Natural killer cell (primary cell): ENCODE data around the gene COL5A3. TPM values are rescaled to one million over a fixed set of nuclear protein-coding genes. Genes with fewer than 3 reads are reported as not detected.

Experiments
- ATAC-seq, 3 donors: fragments of 150-1000 bp in 2 of 3; fragments of 200-7000 bp in 1 of 3; cut with Tn5 transposase; 1 replicate in 1 of 3; 2 replicates in 2 of 3; pipeline ENCODE4 v1.10.0; 2021; ENCODE audit warnings: mild to moderate bottlenecking in 2 of 3, moderate library complexity in 2 of 3
- DNase-seq, 2 donors: peaks; one replicate each; pipeline versions ENCODE4 v3.0.0 to v3.0.0-alpha.2; 2013 to 2021; ENCODE audit warnings: mixed read lengths in 1 of 2
- H3K27ac ChIP-seq: one replicate; pipeline ENCODE4 v1.5.1; 2013; ENCODE audit warnings: mild to moderate bottlenecking, low read length
- H3K27me3 ChIP-seq: one replicate; pipeline ENCODE4 v1.6.1; 2013; ENCODE audit warnings: low read length; ENCODE audit not compliant: control insufficient read depth, insufficient read depth
- H3K36me3 ChIP-seq: one replicate; pipeline ENCODE4 v1.6.1; 2013; ENCODE audit warnings: low read length; ENCODE audit not compliant: control insufficient read depth, insufficient read depth
- H3K4me1 ChIP-seq: one replicate; pipeline ENCODE4 v1.6.1; 2013; ENCODE audit warnings: low read length; ENCODE audit not compliant: control insufficient read depth, insufficient read depth
- H3K4me3 ChIP-seq: one replicate; pipeline ENCODE4 v1.5.1; 2013; ENCODE audit warnings: low read length
- H3K9me3 ChIP-seq: one replicate; pipeline ENCODE4 v1.6.1; 2013; ENCODE audit warnings: low read length; ENCODE audit not compliant: control insufficient read depth, insufficient read depth
- H3K27ac Mint-ChIP-seq, 2 donors: one replicate each; pipeline ENCODE4 v1.8.0; 2022; ENCODE audit warnings: mild to moderate bottlenecking in 2 of 2, mixed read lengths in 2 of 2, moderate library complexity in 1 of 2
- H3K27me3 Mint-ChIP-seq, 2 donors: one replicate each; pipeline ENCODE4 v1.8.0; 2022; ENCODE audit warnings: low read depth in 2 of 2, mixed read lengths in 2 of 2
- H3K36me3 Mint-ChIP-seq: one replicate; pipeline ENCODE4 v1.8.0; 2022; ENCODE audit warnings: mixed read lengths
- H3K4me1 Mint-ChIP-seq, 2 donors: one replicate each; pipeline ENCODE4 v1.8.0; 2022; ENCODE audit warnings: mixed read lengths in 2 of 2
- H3K4me3 Mint-ChIP-seq: one replicate; pipeline ENCODE4 v1.8.0; 2022; ENCODE audit warnings: mild to moderate bottlenecking, moderate library complexity, mixed read lengths
- H3K9me3 Mint-ChIP-seq, 2 donors: one replicate each; pipeline ENCODE4 v1.8.0; 2022; ENCODE audit warnings: mixed read lengths in 2 of 2
- WGBS: methylation state at CpG from one replicate; pipeline ENCODE4 v1.1.7; 2013; ENCODE audit warnings: missing lambda C conversion rate; ENCODE audit not compliant: insufficient coverage; 5-methylcytosine and 5-hydroxymethylcytosine counted together
- intact Hi-C: fragments of 100-400 bp; cut with micrococcal nuclease; formaldehyde crosslinking; loops from one replicate; pipeline ENCODE4 v1.14.2; 2022
- total RNA-seq, 4 donors: library from RNA; stranded (reverse); fragments of 120-200 nt in 1 of 4; gene quantifications; one replicate each; pipeline versions ENCODE4 v1.2.3 to v1.2.4, GENCODE V29; 2013 to 2022
- TF ChIP-seq, protein P1 (sequence below): fragments of 200-600 bp; IDR thresholded peaks from one replicate; pipeline ENCODE4 v1.8.0; 2022; ENCODE audit warnings: antibody characterized with exemption

Gene COL5A3
- total RNA-seq, 3 donors from 2014 or later (not counting 1 experiment from before 2014, with no cell fraction given) = 0.33 to 6.6 (median 0.63) TPM

DNA sequence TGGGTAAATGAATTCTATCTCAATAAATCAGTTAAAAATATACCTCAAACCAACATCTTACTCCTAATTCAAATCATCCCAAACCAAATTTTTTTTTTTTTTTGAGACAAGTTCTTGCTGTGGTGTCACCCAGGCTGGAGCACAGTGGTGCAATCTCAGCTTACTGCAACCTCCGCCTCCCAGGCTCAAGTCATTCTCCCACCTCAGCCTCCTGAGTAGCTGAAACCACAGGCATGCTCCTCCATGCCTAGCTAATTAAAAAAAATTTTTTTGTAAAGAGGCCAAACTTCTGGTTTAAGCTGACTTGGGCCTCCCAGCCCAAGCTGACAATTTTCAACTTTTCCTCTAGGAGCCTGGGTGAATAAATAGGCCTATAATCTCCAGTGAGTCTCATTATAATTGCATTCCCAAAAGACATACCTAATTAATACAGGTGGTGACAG, 51.9 kb downstream of the COL5A3 start:
- Histone ChIP-seq H3K4me1 (no peaks in the 10 kb centered on the region), H3K36me3 (no peaks in the 10 kb centered on the region), H3K4me3 (no peak overlapping the region), H3K27ac (no peak overlapping the region), H3K9me3 (no peaks in the 10 kb centered on the region), H3K27me3 (no peaks in the 10 kb centered on the region)
- Mint-ChIP-seq H3K27ac (no peak overlapping the region), H3K36me3 (no peaks in the 10 kb centered on the region), H3K4me3 (no peak overlapping the region), H3K27me3 (peaks cover 0 to 8% of the 10 kb centered on the region in 2 donors), H3K4me1 (no peaks in the 10 kb centered on the region), H3K9me3 (no peaks in the 10 kb centered on the region)
- no peak for ATAC-seq
- intact Hi-C loops = no loop called here
- TF ChIP-seq, protein P1, sequence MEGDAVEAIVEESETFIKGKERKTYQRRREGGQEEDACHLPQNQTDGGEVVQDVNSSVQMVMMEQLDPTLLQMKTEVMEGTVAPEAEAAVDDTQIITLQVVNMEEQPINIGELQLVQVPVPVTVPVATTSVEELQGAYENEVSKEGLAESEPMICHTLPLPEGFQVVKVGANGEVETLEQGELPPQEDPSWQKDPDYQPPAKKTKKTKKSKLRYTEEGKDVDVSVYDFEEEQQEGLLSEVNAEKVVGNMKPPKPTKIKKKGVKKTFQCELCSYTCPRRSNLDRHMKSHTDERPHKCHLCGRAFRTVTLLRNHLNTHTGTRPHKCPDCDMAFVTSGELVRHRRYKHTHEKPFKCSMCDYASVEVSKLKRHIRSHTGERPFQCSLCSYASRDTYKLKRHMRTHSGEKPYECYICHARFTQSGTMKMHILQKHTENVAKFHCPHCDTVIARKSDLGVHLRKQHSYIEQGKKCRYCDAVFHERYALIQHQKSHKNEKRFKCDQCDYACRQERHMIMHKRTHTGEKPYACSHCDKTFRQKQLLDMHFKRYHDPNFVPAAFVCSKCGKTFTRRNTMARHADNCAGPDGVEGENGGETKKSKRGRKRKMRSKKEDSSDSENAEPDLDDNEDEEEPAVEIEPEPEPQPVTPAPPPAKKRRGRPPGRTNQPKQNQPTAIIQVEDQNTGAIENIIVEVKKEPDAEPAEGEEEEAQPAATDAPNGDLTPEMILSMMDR = no peak
- no peak for DNase-seq
- WGBS = 90% methylated on average over 1 of the region's 1 CpG

DNA sequence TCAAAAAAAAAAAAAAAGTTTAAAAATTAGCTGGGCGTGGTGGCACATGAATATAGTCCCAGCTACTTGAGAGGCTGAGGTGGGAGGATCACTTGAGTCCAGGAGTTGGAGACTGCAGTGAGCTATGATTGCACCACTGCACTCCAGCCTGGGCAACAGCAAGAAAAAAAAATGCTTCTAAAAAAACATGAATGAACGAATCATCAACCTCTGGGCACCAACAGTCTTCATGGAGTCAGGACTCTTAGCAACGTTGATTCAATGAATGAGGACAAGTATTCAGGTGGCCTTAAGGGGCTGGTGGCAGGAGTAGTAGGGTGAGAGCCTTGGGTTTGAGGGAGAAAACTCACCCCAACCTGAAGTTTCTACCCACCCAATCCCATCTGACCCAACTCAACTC, 53.3 kb downstream of the COL5A3 start:
- 87% methylated on average over 3 of the region's 3 CpGs for WGBS
- Mint-ChIP-seq H3K4me1 (no peaks in the 10 kb centered on the region), H3K9me3 (no peaks in the 10 kb centered on the region), H3K27ac (no peak overlapping the region), H3K36me3 (no peaks in the 10 kb centered on the region), H3K4me3 (no peak overlapping the region), H3K27me3 (peaks cover 0 to 8% of the 10 kb centered on the region in 2 donors)
- Histone ChIP-seq H3K27me3 (no peaks in the 10 kb centered on the region), H3K36me3 (no peaks in the 10 kb centered on the region), H3K4me3 (no peak overlapping the region), H3K4me1 (no peaks in the 10 kb centered on the region), H3K9me3 (no peaks in the 10 kb centered on the region), H3K27ac (no peak overlapping the region)
- no peak for ATAC-seq
- no peak for DNase-seq
- TF ChIP-seq, protein P1 = no peak
- intact Hi-C loops = no loop called here

DNA sequence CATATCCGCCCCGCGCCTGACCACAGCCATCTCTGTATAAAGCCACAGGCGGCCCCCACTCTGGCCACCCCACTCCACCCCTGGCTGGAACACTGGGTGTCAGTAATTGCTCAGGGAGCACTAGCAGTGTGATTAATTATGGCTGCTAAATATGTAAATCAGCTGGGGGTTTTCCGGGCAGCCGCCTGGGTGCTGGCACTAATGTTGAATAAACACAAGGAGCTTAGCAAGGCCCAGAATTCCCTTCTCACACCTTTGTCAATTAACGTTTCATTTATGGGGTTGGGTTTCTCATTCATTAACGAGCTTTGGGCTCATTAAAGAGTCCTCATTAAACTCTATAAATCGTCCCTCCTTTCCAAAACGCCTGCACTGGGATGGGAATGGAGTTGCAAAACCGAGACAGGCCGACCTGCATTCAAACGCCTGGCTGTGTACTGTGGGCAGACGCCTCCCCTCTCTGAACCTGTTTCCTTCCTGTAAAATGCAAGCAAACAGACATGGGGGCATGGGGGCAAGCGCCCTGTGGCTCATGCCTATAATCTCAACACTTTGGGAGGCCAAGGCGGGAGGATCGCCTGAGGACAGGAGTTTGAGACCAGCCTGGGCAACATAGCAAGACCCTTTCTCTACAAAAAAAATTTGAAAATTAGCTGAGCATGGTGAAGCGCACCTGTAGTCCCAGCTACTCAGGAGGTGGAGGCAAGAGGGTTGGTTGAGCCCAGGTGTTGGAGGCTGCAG, 56.3 kb downstream of the COL5A3 start:
- DNase-seq (no peak), ATAC-seq (no peak)
- Histone ChIP-seq H3K36me3 (no peaks in the 10 kb centered on the region), H3K27ac (no peak overlapping the region), H3K27me3 (no peaks in the 10 kb centered on the region), H3K9me3 (no peaks in the 10 kb centered on the region), H3K4me3 (no peak overlapping the region), H3K4me1 (no peaks in the 10 kb centered on the region)
- Mint-ChIP-seq H3K36me3 (no peaks in the 10 kb centered on the region), H3K27ac (no peak overlapping the region), H3K27me3 (peaks cover 0 to 8% of the 10 kb centered on the region in 2 donors), H3K9me3 (no peaks in the 10 kb centered on the region), H3K4me1 (no peaks in the 10 kb centered on the region), H3K4me3 (no peak overlapping the region)
- intact Hi-C loops = no loop called here
- 69% methylated on average over 16 of the region's 18 CpGs for WGBS
- TF ChIP-seq, protein P1 = no peak

DNA sequence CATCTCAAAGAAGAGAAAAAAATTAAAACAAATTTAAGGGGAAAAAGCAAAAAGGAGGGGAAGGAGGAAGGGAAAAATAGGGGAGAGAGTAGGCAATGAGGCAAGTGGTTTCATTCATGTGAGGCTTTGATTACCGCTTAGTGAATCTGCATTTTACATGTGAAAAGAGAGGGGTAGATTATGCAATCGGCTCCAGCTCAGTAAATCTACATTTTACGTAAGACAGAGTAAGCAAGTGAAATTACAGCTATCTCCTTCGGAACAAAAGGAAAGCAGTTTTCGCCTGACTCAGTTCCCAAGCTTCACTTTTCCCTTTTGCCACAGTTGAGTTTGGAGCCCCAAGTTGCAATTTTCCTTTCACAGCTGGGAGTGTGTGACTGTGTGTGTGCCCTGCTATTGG, 58.0 kb downstream of the COL5A3 start:
- TF ChIP-seq, protein P1 = no peak
- 69% methylated on average over 5 of the region's 5 CpGs for WGBS
- H3K4me3 Mint-ChIP-seq = no peak overlapping the region
- no peaks in the 10 kb centered on the region for H3K9me3 Mint-ChIP-seq
- no peaks in the 10 kb centered on the region for H3K4me1 ChIP-seq
- no peak for DNase-seq
- H3K27ac ChIP-seq = no peak overlapping the region
- H3K27me3 ChIP-seq = no peaks in the 10 kb centered on the region
- intact Hi-C loops = no loop called here
- H3K4me1 Mint-ChIP-seq = no peaks in the 10 kb centered on the region
- no peak for ATAC-seq
- no peaks in the 10 kb centered on the region for H3K36me3 ChIP-seq
- H3K9me3 ChIP-seq = no peaks in the 10 kb centered on the region
- H3K36me3 Mint-ChIP-seq = no peaks in the 10 kb centered on the region
- peaks cover 0 to 8% of the 10 kb centered on the region in 2 donors for H3K27me3 Mint-ChIP-seq
- no peak overlapping the region for H3K27ac Mint-ChIP-seq
- H3K4me3 ChIP-seq = no peak overlapping the region
